HG03045 (cell line): ENCODE data around the gene RPL32.

Experiments used
- ATAC-seq: cut with Tn5 transposase; IDR thresholded peaks from one replicate; pipeline ENCODE4 v1.9.1; 2021; ENCODE audit warnings: mild to moderate bottlenecking, moderate library complexity; ENCODE audit not compliant: unreplicated experiment

RPL32 gene

GRCh38 chr3:12833222-12834161, 7.9 kb downstream of the RPL32 start:
- no peak for ATAC-seq

- ATAC-seq = no peak
Observed at GRCh38 chr3:12832350-12833221, 8.8 kb downstream of the RPL32 start.

- no peak for ATAC-seq
Observed at GRCh38 chr3:12831301-12831866, 10.0 kb downstream of the RPL32 start.

- ATAC-seq = no peak
Observed at GRCh38 chr3:12830785-12831156, 10.6 kb downstream of the RPL32 start.

- ATAC-seq = no peak
Observed at GRCh38 chr3:12829886-12830784, 11.2 kb downstream of the RPL32 start.

- no peak for ATAC-seq
Observed at GRCh38 chr3:12829404-12829803, 12.0 kb downstream of the RPL32 start.

GRCh38 chr3:12828751-12829150, 12.6 kb downstream of the RPL32 start:
- no peak for ATAC-seq

- ATAC-seq = no peak
Observed at GRCh38 chr3:12825156-12825555, 16.2 kb downstream of the RPL32 start.

- no peak for ATAC-seq
Observed at GRCh38 chr3:12824299-12824698, 17.1 kb downstream of the RPL32 start.

- ATAC-seq = no peak
Observed at GRCh38 chr3:12822725-12823373, 18.5 kb downstream of the RPL32 start.

- no peak for ATAC-seq
Observed at GRCh38 chr3:12818773-12819172, 22.6 kb downstream of the RPL32 start.

- ATAC-seq = no peak
Observed at GRCh38 chr3:12818273-12818672, 23.1 kb downstream of the RPL32 start.

GRCh38 chr3:12817343-12817710, 24.0 kb downstream of the RPL32 start:
- ATAC-seq = no peak

- ATAC-seq = no peak
Observed at GRCh38 chr3:12816521-12817342, 24.6 kb downstream of the RPL32 start.

GRCh38 chr3:12815719-12816118, 25.6 kb downstream of the RPL32 start:
- no peak for ATAC-seq

GRCh38 chr3:12815078-12815477, 26.3 kb downstream of the RPL32 start:
- ATAC-seq = no peak

GRCh38 chr3:12813967-12814366, 27.4 kb downstream of the RPL32 start:
- ATAC-seq = no peak

GRCh38 chr3:12812812-12813211, 28.6 kb downstream of the RPL32 start:
- ATAC-seq = no peak

GRCh38 chr3:12810961-12811360, 30.4 kb downstream of the RPL32 start:
- ATAC-seq = no peak
